NCI-H2029 treated with DMSO at 0.1 percent for 48 hours (cell line): ENCODE data around the gene PLA2G5.
"Not testable (repeated sequence)": the region's sequence is repeated elsewhere in the genome, so short reads cannot be mapped to it uniquely, and the experiment has no call there.

Experiments used
- DNase-seq: peaks from one replicate; lab custom pipeline; 2025; lab: John Stamatoyannopoulos, UW

Gene PLA2G5

GRCh38 chr1:20069874-20070273, at the start of gene PLA2G5:
PLA2G5 (plus strand) TSS chr1:20070194; CDS start chr1:20084831, 14,637 bp downstream.
- DNase-seq, result no peak

GRCh38 chr1:20028125-20028524, 41.9 kb upstream of the PLA2G5 start:
- DNase-seq, result no peak

- DNase-seq, result no peak
Measured at GRCh38 chr1:20028726-20029125, 41.3 kb upstream of the PLA2G5 start.

GRCh38 chr1:20029178-20029912, 40.6 kb upstream of the PLA2G5 start:
- no peak for DNase-seq

- not testable (repeated sequence) for DNase-seq
Measured at GRCh38 chr1:20030436-20031151, 39.4 kb upstream of the PLA2G5 start.

- DNase-seq, result no peak
Measured at GRCh38 chr1:20031161-20031560, 38.8 kb upstream of the PLA2G5 start.

- DNase-seq, result no peak
Measured at GRCh38 chr1:20031836-20032235, 38.2 kb upstream of the PLA2G5 start.

- DNase-seq, result no peak
Measured at GRCh38 chr1:20032425-20032824, 37.6 kb upstream of the PLA2G5 start.

GRCh38 chr1:20033420-20033819, 36.6 kb upstream of the PLA2G5 start:
- no peak for DNase-seq

GRCh38 chr1:20035114-20035513, 34.9 kb upstream of the PLA2G5 start:
- DNase-seq, result no peak

GRCh38 chr1:20037877-20038276, 32.1 kb upstream of the PLA2G5 start:
- no peak for DNase-seq

- DNase-seq, result no peak
Measured at GRCh38 chr1:20047096-20047495, 22.9 kb upstream of the PLA2G5 start.

GRCh38 chr1:20048563-20048962, 21.4 kb upstream of the PLA2G5 start:
- no peak for DNase-seq

GRCh38 chr1:20049056-20049798, 20.8 kb upstream of the PLA2G5 start:
- not testable (repeated sequence) for DNase-seq

GRCh38 chr1:20051218-20051829, 18.7 kb upstream of the PLA2G5 start:
- DNase-seq, result no peak

GRCh38 chr1:20052386-20052785, 17.6 kb upstream of the PLA2G5 start:
- no peak for DNase-seq

GRCh38 chr1:20057886-20058420, 12.0 kb upstream of the PLA2G5 start:
- no peak for DNase-seq

GRCh38 chr1:20058531-20058930, 11.5 kb upstream of the PLA2G5 start:
- no peak for DNase-seq

GRCh38 chr1:20059847-20060246, 10.1 kb upstream of the PLA2G5 start:
- DNase-seq, result no peak

- DNase-seq, result not testable (repeated sequence)
Measured at GRCh38 chr1:20060791-20061190, 9.2 kb upstream of the PLA2G5 start.

- no peak for DNase-seq
Measured at GRCh38 chr1:20061866-20062265, 8.1 kb upstream of the PLA2G5 start.

- no peak for DNase-seq
Measured at GRCh38 chr1:20063861-20064292, 6.1 kb upstream of the PLA2G5 start.
